PC-9 (cell line): ENCODE data around the gene NPHS1.

Experiments used
- EZH2 ChIP-seq: fragments of 200-600 bp; sonication (generic); IDR thresholded peaks from 2 replicates; pipeline ENCODE4 v1.8.0; 2017; ENCODE audit warnings: antibody characterized with exemption, low read depth
- TF ChIP-seq, protein P1 (sequence below): fragments of 200-600 bp; sonication (generic); conservative IDR thresholded peaks from 2 replicates; pipeline ENCODE4 v1.6.1; 2017; ENCODE audit warnings: mixed run types, antibody characterized with exemption, mild to moderate bottlenecking, moderate library complexity

DNA sequence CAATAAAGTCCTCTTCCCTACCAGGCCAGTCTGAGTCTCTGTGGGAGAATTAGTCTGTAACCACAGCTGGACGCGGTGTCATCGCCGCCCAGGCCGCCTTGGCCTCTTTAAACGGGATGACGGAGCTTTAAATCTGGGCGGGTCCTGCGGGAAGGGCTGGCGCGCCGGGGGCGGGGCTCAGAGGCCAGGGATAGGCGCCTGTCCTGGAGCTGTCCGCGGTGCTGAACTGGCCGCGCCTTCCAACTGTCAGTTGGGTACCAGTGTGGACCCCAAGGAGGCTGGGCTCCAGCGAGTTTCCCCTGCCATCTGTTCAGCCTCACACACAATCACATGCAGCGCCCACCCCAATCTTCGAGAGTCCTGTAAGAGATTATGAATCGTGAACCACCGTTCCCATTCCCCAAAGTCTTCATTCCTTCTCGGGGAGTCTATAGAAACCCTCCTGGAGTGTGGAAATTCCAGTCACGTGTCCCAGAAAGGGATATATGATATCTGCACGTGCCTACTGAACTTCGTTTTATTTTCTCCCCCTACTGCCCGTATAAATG lies 27.5 kb upstream of the NPHS1 start:
- TF ChIP-seq EZH2 = no peak
- TF ChIP-seq, protein P1, sequence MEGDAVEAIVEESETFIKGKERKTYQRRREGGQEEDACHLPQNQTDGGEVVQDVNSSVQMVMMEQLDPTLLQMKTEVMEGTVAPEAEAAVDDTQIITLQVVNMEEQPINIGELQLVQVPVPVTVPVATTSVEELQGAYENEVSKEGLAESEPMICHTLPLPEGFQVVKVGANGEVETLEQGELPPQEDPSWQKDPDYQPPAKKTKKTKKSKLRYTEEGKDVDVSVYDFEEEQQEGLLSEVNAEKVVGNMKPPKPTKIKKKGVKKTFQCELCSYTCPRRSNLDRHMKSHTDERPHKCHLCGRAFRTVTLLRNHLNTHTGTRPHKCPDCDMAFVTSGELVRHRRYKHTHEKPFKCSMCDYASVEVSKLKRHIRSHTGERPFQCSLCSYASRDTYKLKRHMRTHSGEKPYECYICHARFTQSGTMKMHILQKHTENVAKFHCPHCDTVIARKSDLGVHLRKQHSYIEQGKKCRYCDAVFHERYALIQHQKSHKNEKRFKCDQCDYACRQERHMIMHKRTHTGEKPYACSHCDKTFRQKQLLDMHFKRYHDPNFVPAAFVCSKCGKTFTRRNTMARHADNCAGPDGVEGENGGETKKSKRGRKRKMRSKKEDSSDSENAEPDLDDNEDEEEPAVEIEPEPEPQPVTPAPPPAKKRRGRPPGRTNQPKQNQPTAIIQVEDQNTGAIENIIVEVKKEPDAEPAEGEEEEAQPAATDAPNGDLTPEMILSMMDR = no peak
